Right lung (tissue), 5 donors: ENCODE data around the gene PRKG1. TPM values are rescaled to one million over a fixed set of nuclear protein-coding genes. Genes with fewer than 3 reads are reported as not detected.
"Not testable (repeated sequence)": the region's sequence is repeated elsewhere in the genome, so short reads cannot be mapped to it uniquely, and the experiment has no call there.

ENCODE experiments used
- DNase-seq, 2 donors: peaks; one replicate each; pipeline ENCODE4 v3.0.0-alpha.2; 2013
- polyA plus RNA-seq, 5 donors: library from polyadenylated mRNA; unstranded; fragments of 120-200 nt; gene quantifications; one replicate each; pipeline versions ENCODE4 v1.2.1 to v1.2.3, GENCODE V29; 2013; ENCODE audit warnings: inconsistent platforms in 1 of 5, low replicate concordance in 1 of 5; ENCODE audit not compliant: insufficient read length in 5 of 5, insufficient read depth in 1 of 5

PRKG1 gene
- polyA plus RNA-seq, 5 donors = 12.4 to 21.3 (median 15.8) TPM

DNA sequence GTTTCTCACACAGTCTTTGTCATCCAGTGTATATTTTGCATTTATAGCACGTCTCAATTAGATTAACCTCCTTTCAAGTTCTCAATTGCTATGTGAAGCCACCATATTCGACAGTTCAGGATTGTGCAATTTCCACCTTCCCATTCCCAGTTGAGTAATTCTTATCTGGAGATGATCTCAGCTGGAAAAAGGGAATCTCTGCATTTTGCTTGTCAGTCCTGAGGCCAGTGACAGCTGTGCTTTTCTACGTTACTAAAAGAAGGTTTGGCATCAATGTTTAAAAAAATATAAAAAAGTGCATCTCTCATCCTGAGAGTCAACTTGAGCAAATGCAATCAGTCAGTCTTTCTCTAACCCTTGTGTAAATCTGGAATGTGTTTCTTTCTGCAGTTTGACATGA, 247.7 kb downstream of the PRKG1 start:
- no peak for DNase-seq

DNA sequence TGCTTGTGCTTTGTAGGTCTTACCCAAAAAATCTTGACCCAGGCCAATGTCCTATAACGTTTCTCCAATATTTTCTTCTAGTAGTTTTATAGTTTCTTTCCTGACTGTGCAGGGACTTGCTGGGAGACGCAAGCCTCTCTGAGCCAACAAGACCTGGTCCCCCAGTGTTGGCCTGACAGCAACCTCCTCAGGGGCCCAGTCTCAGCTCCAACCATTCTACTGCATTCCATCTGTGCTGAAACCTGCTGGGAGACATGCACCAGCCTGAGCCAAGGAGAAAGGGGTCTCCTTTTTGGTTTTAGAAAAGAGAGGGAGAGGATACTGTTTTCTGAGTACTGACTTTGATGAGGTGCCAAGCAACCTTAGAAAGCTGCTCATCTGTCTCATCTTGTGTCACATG, 251.4 kb downstream of the PRKG1 start:
- no peak for DNase-seq

DNA sequence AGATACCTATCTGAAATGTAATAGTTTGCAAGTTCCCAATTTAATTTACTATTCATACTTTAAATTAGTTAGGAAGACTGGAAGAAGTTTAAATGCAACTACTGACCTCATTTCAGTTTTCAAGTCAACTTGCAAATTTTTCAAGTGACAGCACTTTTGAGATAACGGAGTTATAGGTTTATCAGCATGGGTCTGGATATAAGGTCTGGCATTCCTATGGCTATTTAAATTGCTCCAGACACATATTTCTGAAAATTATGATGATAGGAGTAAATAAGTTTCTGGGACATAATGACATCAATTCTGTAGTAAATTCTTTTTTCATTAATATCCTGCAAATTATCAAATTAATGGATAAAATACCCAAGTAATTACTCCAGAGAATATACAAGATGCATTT, 251.9 kb downstream of the PRKG1 start:
- DNase-seq = no peak

DNA sequence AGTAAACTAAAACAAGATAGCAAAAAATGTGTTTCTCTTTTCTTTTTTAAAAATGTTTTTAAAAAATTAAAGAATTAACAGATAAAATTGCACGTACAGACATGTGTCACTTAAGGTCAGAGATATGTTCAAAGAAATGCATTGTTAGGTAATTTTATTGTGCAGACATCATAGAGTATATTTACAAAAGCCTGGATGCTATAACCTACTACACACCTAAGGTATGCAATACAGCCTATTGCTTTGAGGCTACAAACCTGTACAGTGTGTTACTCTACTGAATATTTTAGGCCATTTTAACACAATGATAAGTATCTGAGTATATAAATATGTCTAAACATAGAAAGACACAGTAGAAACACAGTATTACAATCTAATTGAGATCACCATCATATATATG, 253.1 kb downstream of the PRKG1 start:
- no peak for DNase-seq

DNA sequence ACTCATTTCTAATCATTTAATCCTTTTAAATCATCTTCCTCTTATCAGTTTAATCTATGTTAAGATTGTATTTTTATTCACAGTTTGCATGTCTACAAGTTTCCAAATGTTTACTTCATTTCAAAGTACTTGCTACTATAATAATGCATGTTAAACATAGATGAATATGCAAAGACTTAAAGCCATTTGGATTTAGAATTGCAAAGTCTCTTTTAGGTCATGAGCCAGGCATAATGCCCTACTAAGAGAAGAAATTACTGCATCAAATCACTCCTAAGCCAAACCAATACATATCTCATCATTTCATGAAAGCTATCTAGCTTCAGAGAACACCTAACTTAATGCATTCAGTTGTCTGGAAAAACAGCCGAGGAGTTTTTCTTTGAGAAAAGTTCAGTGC, 266.1 kb downstream of the PRKG1 start:
- no peak for DNase-seq

DNA sequence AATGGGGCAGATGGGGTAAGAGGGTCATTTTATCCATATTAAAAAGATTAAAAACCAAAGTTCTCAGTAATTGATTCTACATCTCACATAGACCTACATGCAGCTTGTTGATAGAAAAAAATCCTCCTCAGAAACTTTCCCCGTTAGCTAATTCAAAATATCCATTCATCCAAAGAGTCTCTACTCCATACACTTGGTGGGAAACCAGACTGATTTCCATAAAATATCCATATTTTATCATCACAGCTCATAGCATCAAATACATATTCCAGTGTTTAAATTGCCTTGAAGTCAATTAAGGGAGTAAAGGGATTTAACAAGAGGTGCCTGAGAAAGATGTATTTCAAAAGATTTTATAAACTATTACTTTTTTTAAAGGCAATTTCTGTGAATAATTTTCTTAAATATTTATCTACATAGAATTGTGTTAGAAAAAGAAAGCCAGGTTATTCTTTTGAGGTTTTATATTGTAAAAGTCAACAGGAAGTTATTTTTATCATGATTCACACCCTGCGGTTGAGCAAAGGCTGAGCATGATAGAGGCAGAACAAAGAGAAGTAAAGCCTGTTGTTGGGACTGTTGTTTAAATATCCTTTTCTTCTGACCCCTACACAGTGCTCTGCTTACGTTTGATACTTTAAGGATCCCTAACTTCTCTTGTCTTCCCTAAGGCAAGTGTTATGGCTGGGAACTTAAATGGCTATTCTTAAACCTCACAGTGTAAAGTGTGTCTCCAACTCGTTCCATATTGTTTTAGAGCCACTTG, 266.7 kb downstream of the PRKG1 start:
- no peak for DNase-seq

DNA sequence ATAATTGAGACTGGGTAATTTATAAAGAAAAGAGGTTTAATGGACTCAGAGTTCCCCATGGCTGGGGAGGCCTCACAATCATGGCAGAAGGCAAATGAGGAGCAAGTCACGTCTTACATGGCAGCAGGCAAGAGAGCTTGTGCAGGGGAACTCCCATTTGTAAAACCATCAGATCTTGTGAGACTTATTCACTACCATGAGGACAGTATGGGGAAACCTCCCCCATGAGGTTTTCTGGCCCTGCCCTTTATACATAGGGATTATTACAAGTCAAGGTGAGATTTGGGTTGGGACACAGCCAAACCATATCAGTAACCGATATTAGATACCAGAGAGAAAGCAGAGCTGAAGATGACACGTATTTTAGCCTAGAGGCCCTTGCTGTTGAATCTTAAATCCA, 267.5 kb downstream of the PRKG1 start:
- DNase-seq = not testable (repeated sequence)

DNA sequence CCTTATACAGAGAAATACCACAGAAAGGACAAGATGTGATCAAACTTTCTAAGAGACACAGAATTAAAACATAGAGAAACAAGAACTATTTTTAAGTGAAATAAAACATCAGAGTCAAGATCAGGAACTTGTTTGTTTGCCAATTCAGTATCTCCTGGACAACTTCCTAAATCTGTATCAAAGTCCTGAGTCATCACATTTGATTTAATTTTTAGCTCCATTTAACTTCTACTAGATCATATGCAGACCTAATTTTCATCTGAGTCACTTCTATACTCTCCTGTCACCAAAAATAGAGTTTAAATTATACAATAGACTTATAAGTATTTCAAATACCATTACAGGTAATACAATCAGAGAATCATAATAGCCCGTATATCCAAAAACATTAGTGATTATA, 268.1 kb downstream of the PRKG1 start:
- no peak for DNase-seq

DNA sequence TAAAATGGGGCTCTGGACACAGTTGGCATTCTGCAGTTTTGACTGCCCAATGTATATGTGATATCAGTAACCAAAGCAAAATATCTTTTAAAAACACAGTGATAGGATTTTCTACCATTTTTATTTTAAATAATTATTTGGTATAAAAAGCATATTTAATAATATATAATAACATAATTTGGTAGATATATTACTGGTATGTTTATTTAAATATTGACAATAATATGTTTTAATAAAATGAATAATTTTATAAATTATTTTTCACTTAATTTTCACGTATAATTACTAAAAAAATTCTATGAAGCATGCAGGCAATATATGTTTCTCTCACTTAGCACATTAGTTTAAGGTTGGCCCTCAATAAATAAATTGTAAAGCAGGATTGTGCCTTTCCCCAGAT, 269.1 kb downstream of the PRKG1 start:
- DNase-seq = no peak

DNA sequence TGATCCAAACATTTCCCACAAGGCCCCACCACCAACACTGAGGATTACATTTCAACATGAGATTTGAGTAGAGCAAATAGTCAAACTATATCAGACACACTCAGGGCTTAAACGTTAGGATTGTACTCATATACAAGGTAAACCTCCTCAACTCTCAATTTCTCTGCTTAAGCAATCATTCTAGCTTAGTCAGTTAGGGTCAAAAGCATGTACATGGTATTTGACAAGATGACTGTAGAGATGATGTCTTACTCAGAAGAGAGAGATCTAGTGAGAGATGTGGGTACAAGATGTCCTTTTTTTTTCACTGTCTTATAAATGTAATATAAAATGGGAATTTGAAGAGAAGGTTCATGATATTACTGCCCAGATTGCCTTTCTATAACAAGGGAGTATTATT, 270.1 kb downstream of the PRKG1 start:
- DNase-seq = no peak

DNA sequence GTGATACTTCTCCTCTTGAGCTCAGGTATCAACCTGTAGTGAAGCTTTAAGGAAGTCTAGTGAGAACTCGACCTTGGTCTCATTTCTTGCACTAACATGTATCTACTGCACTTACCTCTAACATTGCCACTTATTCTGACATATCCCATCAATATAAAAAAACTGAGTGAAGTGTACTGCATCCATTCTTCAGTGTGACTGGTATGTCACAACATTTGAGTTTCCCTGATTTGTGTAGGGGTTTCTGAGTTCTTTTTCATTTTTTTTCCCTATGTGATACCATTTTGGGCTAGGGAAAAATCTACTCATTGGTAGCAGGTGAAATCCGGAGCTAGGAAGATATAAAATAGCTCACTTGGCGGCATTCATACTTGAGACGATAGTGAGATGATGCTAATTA, 274.3 kb downstream of the PRKG1 start:
- no peak for DNase-seq

DNA sequence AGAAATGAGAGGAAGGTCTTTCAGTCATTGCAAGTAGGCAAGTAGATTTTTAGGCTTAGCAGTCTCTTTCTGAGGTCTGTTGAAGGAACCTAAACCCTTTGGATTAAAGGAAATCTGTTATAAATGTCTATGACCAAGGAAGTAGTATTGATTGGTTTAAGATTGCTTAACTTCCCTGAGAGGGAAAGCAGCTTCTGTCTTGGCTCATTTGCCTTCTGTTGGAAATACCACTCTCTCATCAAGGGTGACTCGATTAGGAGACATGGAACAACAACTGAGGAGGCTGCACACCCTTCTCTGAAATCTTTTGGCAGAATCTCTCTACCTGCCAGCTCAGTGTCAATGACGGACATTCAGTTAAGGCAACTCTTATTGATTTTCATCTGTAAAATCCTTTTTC, 282.9 kb downstream of the PRKG1 start:
- no peak for DNase-seq

DNA sequence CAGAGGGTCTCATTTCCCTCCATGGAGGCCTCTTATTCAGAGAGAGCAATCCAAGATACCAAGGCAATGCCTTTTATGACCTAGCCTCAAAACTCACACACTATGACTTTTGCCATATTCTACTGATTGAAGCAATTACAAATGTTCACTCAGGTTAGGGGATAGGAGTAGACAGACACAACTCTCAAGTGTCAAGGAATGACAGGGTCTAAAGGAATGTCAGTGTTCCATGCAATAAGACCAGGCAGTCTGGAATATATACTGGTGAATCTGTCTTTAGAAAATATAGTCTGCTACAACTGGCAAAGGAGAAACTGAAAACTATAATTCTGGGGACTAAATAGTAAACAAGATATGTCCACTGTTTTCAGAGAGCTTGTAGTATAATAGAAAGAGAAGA, 283.9 kb downstream of the PRKG1 start:
- DNase-seq = no peak

DNA sequence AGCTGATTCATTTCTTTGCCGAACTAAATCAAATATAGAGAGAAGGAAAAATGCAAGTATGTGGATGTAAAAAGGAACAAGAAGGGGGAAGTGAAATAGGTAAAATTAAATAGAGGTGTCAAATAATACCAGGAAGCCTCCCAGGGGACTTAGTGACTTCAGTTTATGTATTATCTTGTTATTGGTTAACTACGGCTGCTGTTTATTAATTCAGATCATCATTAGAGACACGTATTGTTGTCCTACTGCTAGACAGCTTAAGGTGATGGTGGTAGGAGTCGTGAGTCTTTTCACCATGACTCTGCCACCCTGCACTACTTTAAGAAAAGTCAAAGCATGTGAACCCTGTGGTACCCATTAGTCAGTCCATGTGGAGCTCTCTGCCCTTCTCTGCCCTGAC, 289.1 kb downstream of the PRKG1 start:
- no peak for DNase-seq

DNA sequence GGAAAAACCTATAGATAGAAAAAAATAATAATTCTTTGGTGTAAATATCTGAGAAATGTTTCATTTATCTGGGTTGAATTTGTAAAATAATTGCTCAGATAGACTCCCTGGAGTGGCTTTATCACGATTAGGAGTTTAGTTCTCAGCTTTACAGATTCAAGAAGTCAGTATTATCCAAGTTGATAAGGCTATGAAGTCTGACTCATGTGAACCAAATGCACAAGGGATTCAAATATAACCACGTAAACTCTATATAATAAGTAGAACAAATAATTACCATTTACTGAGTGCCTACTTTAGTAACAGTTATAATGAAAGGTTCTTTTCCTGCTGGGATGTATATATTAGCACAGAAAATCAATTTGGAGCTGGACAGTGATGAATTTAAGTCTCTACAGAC, 290.4 kb downstream of the PRKG1 start:
- no peak for DNase-seq

DNA sequence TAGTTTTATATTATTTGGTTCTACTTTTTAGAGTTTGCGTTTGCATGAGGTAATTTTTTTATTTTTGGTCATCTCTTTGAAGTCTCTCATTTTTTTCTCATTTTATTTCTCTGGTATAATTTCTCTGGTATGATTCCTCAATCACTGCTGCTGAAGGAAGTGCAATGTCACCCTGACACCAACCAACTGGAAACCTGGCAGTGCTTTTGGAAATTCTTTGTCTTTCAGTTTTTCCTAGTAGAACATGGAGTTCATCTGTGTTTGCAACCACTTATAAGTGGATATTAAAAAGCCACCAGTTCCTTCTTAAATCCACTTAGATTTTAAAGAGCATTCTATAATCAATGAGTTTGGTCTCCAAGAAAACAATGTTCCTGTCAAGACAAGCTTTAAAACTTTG, 291.8 kb downstream of the PRKG1 start:
- no peak for DNase-seq

DNA sequence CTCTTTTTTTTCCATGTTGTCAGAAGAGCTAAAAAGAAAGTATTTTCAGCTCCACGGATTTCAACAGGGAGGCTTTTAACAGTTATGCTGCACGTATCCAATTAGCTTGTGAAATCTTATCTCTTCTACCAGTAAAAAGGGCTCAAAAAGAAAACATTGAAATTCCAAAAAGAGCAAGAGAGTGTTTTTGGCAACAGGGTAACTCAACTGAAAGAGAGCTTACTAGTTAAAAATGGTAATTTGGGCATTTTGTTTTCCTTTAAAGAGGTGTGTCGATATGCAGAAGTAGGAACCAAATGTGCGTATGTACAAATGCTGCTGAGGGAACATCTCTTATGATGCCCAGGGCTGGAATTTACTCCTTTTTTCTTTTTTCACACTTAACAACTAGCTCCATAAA, 292.8 kb downstream of the PRKG1 start:
- DNase-seq = peak in 1 of 2 donors; percentile 10

DNA sequence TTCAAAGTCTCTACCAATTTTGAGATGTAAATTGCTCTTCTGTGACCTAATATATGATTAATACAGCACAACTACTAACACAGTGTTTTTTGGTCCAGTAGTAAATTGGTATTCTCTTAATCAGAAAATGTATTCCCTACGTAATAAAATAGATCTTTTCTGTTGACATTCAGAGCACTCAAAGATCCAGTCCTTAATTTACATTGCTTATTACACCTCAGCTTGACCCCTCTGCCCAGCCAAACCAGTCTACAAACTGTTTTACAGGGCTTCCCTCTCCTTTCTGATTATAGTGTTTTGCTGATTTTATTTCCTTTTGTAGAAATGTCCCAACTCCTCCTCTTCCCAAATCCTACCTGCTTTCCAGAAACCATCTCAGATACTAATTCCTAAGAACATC, 293.4 kb downstream of the PRKG1 start:
- no peak for DNase-seq

DNA sequence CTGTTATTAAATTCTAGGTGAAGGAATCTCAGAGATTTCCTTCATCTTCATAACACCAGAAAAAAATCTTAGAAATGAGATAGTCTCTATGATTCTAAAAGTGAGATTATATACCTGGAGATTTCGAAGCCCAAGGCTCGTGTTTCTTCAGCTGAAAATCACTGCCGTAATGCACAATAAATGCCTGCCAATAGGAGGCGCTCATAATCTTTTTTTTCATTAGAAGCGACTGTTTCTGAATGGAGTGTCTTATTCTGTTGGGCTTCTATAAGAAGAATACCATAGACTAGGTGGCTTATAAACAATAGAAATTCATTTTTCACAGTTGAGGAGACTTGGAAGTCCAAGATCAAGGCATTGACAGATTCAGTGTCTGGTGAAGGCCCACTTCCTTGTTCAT, 294.7 kb downstream of the PRKG1 start:
- DNase-seq = no peak

DNA sequence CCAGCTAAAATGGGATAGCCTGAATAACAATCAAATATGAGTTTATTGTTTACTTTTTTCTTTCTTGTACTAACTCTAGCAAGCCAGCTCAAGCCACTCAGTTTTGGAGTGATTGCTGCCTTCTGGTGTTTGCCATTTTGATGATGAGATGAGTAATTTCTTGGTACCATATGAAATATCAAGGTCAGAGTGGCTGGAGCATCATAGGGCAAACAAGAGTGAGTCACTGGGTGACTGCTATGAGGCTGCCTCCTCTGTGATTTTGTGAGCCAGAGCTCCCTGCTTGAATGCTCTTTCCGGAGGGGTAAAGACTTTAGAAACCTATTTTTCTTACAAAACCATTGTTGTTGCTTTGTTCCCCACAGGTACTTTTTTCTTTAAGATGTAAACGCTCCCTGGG, 295.6 kb downstream of the PRKG1 start:
- no peak for DNase-seq

DNA sequence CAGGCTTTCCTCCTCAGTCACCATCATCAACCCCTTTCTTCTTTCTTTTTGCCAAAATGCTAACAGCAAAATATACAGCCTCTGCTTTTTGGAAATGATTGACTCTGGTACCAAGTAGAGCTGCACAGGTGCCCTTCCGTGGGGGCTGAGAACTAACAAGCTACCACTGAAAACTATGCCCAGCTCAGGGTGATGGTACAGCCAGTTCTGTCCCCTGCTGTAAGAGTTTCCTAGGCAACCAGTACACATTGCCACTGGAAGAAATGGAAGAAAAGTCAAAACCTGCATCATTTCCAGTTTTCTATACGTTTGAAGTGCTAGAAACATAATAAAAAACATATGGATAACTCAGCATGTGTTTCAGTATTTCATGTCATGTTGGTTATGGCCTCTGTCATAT, 297.5 kb downstream of the PRKG1 start:
- no peak for DNase-seq

DNA sequence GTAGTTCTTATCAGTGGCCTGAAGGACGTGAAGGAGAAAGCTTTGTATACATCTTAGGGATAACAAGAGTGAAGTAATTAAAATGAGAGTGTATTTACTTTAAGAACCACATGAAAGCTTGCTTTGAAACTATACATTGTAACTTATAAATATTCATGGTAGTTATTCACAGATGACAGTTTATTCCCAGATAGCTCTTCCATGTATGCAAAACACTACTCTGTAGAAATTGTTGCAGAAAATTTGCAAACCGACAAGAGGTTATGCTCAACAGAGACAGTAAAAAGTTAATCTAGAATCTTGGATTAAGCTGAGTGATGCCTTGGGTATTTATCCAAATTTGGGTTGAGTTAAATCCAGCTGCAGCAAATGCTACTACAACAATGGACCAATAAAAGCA, 301.5 kb downstream of the PRKG1 start:
- no peak for DNase-seq

DNA sequence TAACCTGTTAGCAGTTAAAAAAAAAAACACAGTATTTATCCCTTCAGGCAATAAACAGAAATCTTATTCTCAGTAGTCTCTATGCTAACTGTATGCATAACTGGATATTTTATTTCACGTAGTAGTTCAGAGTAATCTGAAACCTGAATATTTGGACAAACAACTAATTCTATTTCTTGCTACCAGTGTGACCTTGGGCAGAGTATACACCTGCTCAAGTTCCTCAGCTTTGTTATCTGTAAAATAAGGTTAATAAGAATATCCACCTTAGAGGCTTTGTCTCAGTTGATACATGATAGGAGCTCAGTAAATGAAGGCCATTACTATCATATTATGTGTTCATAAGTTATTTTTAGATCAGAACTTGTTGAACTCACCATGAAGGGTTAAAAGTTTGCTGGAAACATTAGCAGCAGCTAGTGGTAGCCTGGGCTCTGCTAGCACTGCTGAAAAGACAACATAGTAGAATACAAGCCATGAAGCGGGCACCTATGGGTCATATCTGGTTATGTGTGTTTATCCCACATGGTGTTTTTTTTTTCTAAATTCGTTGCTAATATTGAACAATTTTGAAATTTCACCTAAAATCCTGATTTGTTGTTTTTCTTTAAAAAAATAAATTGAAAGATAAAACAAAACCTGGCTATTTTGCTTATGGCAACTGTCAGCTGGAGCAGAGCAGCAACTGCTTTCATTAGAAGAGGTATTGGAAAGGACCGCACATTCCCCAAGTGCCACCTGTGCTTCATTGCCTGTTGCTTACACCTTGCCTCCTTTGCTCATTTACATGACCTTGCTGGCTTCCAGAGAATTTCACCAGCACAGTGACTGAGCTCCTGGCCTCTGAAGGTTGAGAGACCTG, 303.0 kb downstream of the PRKG1 start:
- DNase-seq = no peak
